ENCODE measurements around the gene TNNI2. TPM values are rescaled to one million over a fixed set of nuclear protein-coding genes. Genes with fewer than 3 reads are reported as not detected.

The TNNI2 gene
- total RNA-seq, 1 experiment from 2014 or later: 0.46 TPM

GRCh38 chr11:1871531-1871930 is 32.8 kb downstream of the TNNI2 start:
- no TSS peak for BruUV-seq (replicated peaks)
- no peak for ATAC-seq
- Histone ChIP-seq H3K27ac (ENCODE audit: low read length) (no peak overlapping the region), H3K9me3 (ENCODE audit: control insufficient read depth, insufficient read depth, low read depth, low read length) (no peaks in the 10 kb centered on the region), H3K36me3 (ENCODE audit: control insufficient read depth, insufficient read depth, low read length) (no peaks in the 10 kb centered on the region), H3K4me1 (ENCODE audit: control insufficient read depth, insufficient read depth, low read length) (peaks cover 32% of the 10 kb centered on the region), H3K27me3 (ENCODE audit: control insufficient read depth, insufficient read depth, low read length) (no peaks in the 10 kb centered on the region), H3K4me3 (ENCODE audit: low read depth in 2 of 2, low read length in 2 of 2) (no peak overlapping the region)
- intact Hi-C loops (cut with micrococcal nuclease; ENCODE audit: unreplicated experiment) (loop anchor here (5.0 kb wide), 1 partner anchor 286 kb away; no protein-coding TSS in a partner anchor), in situ Hi-C loops (cut with HindIII; ENCODE audit: low pct_unique_long_range_greater_than_20kb, low sequenced_read_pairs) (no loop called here)
- POLR2A ChIA-PET: no interaction called here
- CTCF ChIA-PET: interaction anchor here (0.6 kb wide), 1 partner anchor 39 kb away, joined by 6 read pairs; no protein-coding TSS in a partner anchor
- TF ChIP-seq, protein P1, sequence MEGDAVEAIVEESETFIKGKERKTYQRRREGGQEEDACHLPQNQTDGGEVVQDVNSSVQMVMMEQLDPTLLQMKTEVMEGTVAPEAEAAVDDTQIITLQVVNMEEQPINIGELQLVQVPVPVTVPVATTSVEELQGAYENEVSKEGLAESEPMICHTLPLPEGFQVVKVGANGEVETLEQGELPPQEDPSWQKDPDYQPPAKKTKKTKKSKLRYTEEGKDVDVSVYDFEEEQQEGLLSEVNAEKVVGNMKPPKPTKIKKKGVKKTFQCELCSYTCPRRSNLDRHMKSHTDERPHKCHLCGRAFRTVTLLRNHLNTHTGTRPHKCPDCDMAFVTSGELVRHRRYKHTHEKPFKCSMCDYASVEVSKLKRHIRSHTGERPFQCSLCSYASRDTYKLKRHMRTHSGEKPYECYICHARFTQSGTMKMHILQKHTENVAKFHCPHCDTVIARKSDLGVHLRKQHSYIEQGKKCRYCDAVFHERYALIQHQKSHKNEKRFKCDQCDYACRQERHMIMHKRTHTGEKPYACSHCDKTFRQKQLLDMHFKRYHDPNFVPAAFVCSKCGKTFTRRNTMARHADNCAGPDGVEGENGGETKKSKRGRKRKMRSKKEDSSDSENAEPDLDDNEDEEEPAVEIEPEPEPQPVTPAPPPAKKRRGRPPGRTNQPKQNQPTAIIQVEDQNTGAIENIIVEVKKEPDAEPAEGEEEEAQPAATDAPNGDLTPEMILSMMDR (IDR thresholded peaks at IDR 0.05): no peak
- no peak for TF ChIP-seq SIN3A (IDR thresholded peaks at IDR 0.05; ENCODE audit: borderline replicate concordance, insufficient read depth, low read depth, low read length)
- no peak for TF ChIP-seq POLR2AphosphoS5 (IDR thresholded peaks at IDR 0.05; ENCODE audit: low read depth, low read length)
- no peak; the same call in 1 of the 2 replicates for TF ChIP-seq TCF7L2 (IDR thresholded peaks at IDR 0.05; ENCODE audit: low read depth, low read length)
- no peak for TF ChIP-seq REST (IDR thresholded peaks at IDR 0.05; ENCODE audit: insufficient read depth in 1 of 2, low read depth in 2 of 2, low read length in 1 of 2)
- no peak for DNase-seq (ENCODE audit: low read depth, low spot score)

- no peaks in the 10 kb centered on the region for H3K9me3 ChIP-seq (ENCODE audit: control insufficient read depth, insufficient read depth, low read depth, low read length)
- no TSS peak for BruUV-seq (replicated peaks)
- in situ Hi-C loops (cut with HindIII; ENCODE audit: low pct_unique_long_range_greater_than_20kb, low sequenced_read_pairs): no loop called here
- no peak for DNase-seq (ENCODE audit: low read depth, low spot score)
- H3K4me3 ChIP-seq (ENCODE audit: low read depth in 2 of 2, low read length in 2 of 2): no peak overlapping the region
- intact Hi-C loops (cut with micrococcal nuclease; ENCODE audit: unreplicated experiment): loop anchor here (5.0 kb wide), 1 partner anchor 285 kb away; no protein-coding TSS in a partner anchor
- H3K4me1 ChIP-seq (ENCODE audit: control insufficient read depth, insufficient read depth, low read length): peaks cover 34% of the 10 kb centered on the region
- CTCF ChIA-PET: interaction anchor here (0.6 to 1.4 kb wide), 3 partner anchors 10 to 47 kb away, joined by 3 to 7 read pairs (median 5); partner anchors contain the start of gene TNNT3
- H3K27me3 ChIP-seq (ENCODE audit: control insufficient read depth, insufficient read depth, low read length): no peaks in the 10 kb centered on the region
- ATAC-seq: peak; percentile 31
- no peak overlapping the region for H3K27ac ChIP-seq (ENCODE audit: low read length)
- TF ChIP-seq SIN3A (IDR thresholded peaks at IDR 0.05; ENCODE audit: borderline replicate concordance, insufficient read depth, low read depth, low read length) (no peak), POLR2AphosphoS5 (IDR thresholded peaks at IDR 0.05; ENCODE audit: low read depth, low read length) (no peak), TCF7L2 (IDR thresholded peaks at IDR 0.05; ENCODE audit: low read depth, low read length) (no peak), REST (IDR thresholded peaks at IDR 0.05; ENCODE audit: insufficient read depth in 1 of 2, low read depth in 2 of 2, low read length in 1 of 2) (no peak)
- TF ChIP-seq, protein P1 (IDR thresholded peaks at IDR 0.05): no peak
- no peaks in the 10 kb centered on the region for H3K36me3 ChIP-seq (ENCODE audit: control insufficient read depth, insufficient read depth, low read length)
- POLR2A ChIA-PET: interaction anchor here (0.5 kb wide), 1 partner anchor 26 kb away, joined by 3 read pairs; no protein-coding TSS in a partner anchor
These were observed 33.6 kb downstream of the TNNI2 start for GRCh38 chr11:1872267-1872985.
